Limb (tissue), 2 donors: ENCODE measurements around the gene TMEM266.

Experiments used
- DNase-seq, 2 donors: peaks; one replicate each; pipeline ENCODE4 v3.0.0-alpha.2; 2016; ENCODE audit errors: extremely low spot score in 2 of 2

TMEM266 gene

DNA sequence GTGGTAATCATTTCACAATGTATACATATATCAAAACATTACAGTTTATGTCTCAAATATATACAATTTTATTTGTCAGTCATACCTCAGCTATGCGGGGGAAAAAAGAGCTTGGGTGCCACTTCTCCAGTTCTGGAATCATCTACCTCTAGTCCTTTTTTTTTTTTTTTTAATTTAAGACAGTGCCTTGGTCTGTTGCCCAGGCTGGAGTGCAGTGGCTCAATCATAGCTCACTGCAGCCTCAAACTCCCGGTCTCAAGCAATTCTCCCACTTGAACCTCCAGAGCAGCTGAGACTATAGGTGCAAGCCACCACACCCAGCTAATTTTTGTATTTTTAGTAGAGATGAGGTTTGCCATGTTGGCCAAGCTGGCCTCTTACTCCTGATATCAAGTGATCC lies 67.4 kb downstream of the TMEM266 start:
- DNase-seq, result no peak

DNA sequence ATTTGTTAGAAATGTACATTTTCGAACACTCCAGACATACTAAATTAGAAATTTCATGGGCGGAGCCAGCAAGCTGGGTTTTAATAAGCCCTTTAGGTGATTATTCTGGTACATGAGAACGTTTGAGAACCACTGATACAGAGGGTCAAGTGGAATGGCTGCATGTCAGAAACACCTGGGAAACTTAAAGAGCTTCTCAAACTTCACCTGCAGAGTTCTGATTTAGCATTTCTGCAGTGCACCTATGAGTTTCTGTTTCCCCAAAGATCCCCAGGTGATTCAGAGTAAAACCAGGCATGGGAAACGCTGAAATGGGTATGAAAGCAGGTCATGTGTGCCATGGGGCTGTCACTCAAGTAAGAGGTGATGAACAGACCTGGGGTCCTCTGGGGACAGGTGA lies 68.1 kb downstream of the TMEM266 start:
- DNase-seq, result no peak

DNA sequence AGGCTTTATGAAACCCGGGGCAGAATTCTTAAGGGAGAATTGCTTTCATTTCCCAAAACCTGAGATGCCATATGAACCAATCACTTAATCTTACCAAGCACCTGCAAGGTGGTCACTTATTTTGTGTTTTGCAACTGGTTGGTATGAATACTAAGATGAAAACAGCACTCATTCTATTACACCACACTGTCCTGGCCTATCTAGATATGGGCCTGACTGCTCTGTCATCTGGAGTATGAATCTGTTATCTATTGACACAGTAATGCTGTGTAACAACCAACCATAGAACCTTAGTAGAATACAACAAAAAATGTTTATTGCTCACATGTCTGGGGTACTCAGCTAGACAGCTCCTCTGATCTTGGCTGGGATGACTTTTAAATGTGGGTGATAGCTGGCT lies 74.8 kb downstream of the TMEM266 start:
- DNase-seq, result no peak

- no peak for DNase-seq
Observed at GRCh38 chr15:76135516-76135915, 75.7 kb downstream of the TMEM266 start.

GRCh38 chr15:76138436-76138835 lies 78.7 kb downstream of the TMEM266 start:
- DNase-seq, result no peak

- peak; percentile 72 to 83 for DNase-seq
Observed at GRCh38 chr15:76139368-76140073, 79.7 kb downstream of the TMEM266 start.

GRCh38 chr15:76140074-76140464 lies 80.3 kb downstream of the TMEM266 start:
- no peak for DNase-seq

GRCh38 chr15:76146812-76147211 lies 87.0 kb downstream of the TMEM266 start:
- no peak for DNase-seq

- DNase-seq, result peak; percentile 58 to 83
Observed at GRCh38 chr15:76147906-76148570, 88.3 kb downstream of the TMEM266 start.

- DNase-seq, result no peak
Observed at GRCh38 chr15:76149291-76149915, 89.6 kb downstream of the TMEM266 start.

GRCh38 chr15:76150513-76150912 lies 90.7 kb downstream of the TMEM266 start:
- DNase-seq, result no peak

- peak in 1 of 2 donors; percentile 84 for DNase-seq
Observed at GRCh38 chr15:76150971-76151598, 91.3 kb downstream of the TMEM266 start.

GRCh38 chr15:76151599-76151974 lies 91.8 kb downstream of the TMEM266 start:
- no peak for DNase-seq

DNA sequence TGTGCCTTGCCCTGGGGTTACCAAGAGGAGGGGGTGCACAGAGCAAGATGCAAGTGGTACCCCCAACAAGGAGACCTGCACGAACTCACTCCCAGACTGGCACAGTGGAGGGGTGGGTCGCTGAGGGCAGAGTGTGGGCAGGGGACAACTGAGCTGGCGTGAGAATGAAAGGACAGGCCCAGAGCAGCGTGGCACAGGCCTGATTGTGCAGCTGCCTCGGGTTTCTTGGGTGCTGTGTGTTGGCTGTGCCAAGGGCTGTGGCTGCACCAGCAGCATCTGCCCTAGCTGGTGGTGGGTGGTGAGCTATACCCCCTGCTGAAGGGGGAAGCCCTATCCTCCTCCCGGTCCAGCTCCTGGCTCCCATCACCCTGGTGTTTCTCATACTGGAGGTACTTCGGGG lies 92.4 kb downstream of the TMEM266 start:
- DNase-seq, result no peak

GRCh38 chr15:76153241-76154197 lies 93.7 kb downstream of the TMEM266 start:
- no peak for DNase-seq

DNA sequence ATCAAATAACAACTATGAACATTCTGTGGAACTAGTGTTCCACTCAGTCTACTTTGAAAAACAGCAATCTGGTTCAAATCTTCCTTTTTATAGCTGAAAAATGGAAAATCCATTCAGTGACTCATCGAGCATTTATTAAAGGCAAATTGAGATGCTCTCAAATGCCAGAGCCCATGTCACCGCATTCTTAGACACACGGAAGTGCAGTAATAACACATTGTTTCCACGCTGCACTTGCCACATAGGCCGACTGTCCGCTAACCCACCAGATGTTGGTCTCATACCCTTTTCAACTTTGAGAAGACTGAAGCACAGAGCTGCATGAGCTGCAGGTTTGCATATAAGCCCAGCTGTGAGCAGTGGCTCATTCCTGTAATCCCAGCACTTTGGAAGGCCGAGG lies 95.9 kb downstream of the TMEM266 start:
- no peak for DNase-seq

DNA sequence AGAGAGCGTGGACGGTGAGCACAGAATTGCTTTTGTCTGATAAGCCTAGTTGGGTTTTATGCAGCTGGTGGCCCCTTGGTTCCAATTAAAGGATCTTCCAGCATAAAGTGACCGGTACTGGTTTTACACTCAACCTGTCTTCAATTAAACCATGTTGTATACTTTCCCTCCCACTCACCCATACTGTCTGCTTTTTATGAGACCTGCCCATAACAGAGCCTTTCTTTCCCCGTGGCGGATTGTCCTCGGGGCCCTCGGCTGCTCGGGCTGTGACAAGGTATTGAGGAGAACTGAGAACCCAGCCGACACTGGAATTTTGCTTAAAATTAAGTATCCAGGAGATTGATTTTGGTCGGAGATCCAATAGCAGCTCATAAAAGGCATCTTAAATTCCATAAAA lies 98.4 kb downstream of the TMEM266 start:
- no peak for DNase-seq

DNA sequence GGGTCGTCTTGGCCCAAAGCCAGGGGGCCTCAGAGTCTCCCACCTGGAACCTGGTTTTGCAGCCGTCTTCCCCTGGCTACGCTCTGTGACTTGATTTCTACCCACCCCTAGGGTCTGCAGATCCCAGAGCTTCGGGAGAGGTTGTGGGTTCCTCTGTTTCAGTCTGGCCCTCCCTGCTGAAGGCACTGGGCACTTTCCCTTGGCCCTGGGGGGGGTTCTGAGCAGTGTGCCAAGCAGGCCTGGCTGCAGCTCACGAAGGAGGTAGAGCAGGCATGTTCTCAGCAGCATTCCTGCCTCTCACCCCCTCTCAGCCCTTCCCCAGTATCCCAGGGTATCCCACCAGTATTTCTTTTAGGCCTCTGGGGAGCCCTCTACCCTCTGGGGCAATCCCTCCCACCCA lies 99.0 kb downstream of the TMEM266 start:
- DNase-seq, result no peak

DNA sequence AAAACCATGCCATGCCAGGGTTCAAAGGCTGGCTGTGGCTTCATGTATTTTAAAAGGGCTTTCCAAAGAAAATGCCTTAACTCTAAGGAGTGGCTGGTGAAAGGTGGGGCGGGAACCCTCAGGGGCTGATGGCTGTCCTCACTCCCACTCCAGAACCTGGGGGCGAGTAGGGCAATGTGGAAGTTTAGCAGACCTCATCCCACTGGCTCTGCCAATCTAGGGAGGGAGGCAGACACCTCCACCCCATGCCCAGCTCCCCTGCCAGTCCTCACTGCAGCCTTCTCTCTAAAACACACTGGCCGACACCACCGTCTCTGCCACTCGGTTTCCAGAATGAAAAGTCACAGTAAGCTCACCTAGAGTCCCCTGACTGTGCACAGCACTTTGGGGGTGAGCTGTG lies 99.5 kb downstream of the TMEM266 start:
- DNase-seq, result no peak

DNA sequence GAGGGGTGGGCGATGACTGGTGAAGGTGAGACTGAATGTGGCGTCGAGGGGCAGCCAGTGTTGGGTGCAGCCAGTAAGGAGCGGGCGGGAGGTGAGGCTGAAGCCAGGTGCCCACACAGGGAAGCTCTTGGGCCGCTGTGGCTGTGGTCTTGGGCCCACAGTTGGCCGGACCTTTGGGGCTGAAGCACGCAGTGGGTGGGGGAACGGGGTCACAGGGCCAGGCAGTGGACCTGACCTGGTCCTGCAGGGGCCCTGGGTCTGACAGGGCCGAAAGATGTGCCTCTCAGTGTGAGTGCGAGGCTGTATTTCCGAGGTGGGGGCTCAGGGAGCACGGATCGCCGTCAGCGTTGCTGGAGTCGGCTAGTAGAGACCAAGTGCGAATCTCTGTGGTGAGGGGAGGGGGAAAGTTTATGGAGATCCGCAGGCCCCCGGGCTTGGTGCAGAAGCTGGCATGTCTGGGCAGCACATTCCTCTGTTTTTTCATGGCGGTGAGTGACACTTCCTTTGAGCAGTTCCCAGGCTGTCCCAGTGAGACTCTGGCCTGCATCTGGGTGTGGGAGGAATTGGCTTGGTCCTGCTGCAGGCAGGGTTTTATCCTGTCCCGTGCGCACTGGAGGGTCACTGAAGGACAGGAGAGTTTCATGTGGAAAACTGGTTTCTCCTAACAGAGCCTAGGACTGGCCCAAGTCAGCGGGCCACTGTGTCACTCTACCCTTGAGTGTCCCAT lies 100.8 kb downstream of the TMEM266 start:
- no peak for DNase-seq
